ENCODE measurements around the gene EDNRB.

DNA sequence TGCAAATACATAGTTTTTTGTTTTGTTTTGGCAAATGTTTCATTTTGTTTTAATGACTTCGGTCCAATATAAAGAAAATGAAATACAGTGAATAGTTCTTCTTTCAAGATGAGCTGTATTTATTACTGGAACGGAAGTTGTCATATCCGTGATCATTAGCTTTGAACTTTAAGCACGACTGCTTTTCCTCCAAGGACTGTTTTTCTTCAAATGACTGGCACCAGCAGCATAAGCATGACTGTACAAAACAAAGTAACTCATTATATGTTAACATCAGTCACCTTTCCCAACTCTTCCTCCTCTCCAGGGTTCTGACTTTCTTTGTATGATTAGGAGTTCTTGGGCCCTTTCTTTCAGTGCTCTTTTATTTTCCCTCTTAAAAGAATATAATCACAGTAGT lies 20.5 kb downstream of the EDNRB start:
- no peak for TF ChIP-seq POLR2AphosphoS5 (IDR thresholded peaks at IDR 0.05; ENCODE audit: borderline replicate concordance, low read depth, low read length)
- no peak for TF ChIP-seq EZH2 (IDR thresholded peaks at IDR 0.05)
